HFFc6 (cell line): ENCODE data around the gene ALG13. TPM values are rescaled to one million over a fixed set of nuclear protein-coding genes. Genes with fewer than 3 reads are reported as not detected.
A peak's percentile ranks its signal among the peaks of the same experiment; 100 is the strongest.

Experiments
- DNase-seq: peaks from one replicate; pipeline ENCODE4 v3.0.0-alpha.2; 2018
- H3K27ac Mint-ChIP-seq: 2 replicates; pipeline ENCODE4 v1.8.0; 2020; ENCODE audit warnings: mild to moderate bottlenecking, mixed read lengths
- H3K27me3 Mint-ChIP-seq: 2 replicates; pipeline ENCODE4 v1.8.0; 2021; ENCODE audit warnings: mild to moderate bottlenecking, moderate library complexity, mixed read lengths; ENCODE audit not compliant: insufficient read depth
- H3K36me3 Mint-ChIP-seq: 2 replicates; pipeline ENCODE4 v1.8.0; 2021; ENCODE audit warnings: low read depth, mixed read lengths
- H3K4me1 Mint-ChIP-seq: 2 replicates; pipeline ENCODE4 v1.8.0; 2020; ENCODE audit warnings: low read depth, mixed read lengths
- H3K4me3 Mint-ChIP-seq: 2 replicates; pipeline ENCODE4 v1.8.0; 2020; ENCODE audit warnings: mild to moderate bottlenecking, moderate library complexity, mixed read lengths
- H3K9me3 Mint-ChIP-seq: 2 replicates; pipeline ENCODE4 v1.8.0; 2020; ENCODE audit warnings: mild to moderate bottlenecking, mixed read lengths
- total RNA-seq, 6 experiments: library from RNA; stranded (reverse); fragmentation: NEBNext Ultra II Directional; extraction: Animal tissue kit (Norgen Biotek cat#: 25700); gene quantifications; 2 replicates in 1 of 6; 3 replicates in 5 of 6; pipeline ENCODE4 v1.2.3, GENCODE V29; 2021
- TF ChIP-seq, protein P1 (sequence below): fragments of 200-600 bp; sonication (generic); IDR thresholded peaks from 2 replicates; pipeline ENCODE4 v1.5.0; 2021; ENCODE audit warnings: antibody characterized with exemption, mild to moderate bottlenecking

Gene ALG13
- total RNA-seq, 6 experiments from 2014 or later, result 21.7 to 30.2 (median 26.5) TPM

DNA sequence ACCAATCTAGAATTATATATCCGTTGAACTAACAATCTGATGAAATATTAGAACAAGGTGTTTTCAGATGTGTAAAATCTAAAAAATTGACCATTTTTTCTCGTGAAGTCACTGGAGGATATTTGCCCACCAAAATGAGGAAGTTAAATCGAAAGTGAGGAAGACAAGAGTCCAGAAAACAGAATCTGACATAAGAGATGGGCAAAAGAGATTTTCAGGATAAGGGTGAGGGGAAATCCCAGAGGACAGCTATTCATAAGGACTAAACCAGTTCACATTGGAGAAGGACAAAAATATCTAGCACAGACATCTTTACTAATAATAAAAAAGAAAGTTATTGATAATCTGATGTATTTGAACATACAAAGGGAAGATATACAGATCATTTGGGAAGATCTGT is 18.7 kb upstream of the ALG13 start:
- no peak for DNase-seq
- Mint-ChIP-seq H3K4me3 (no peak overlapping the region), H3K27me3 (peaks cover 3% of the 10 kb centered on the region; the same call in 1 of the 2 replicates), H3K36me3 (no peaks in the 10 kb centered on the region), H3K9me3 (no peaks in the 10 kb centered on the region), H3K27ac (no peak overlapping the region), H3K4me1 (no peaks in the 10 kb centered on the region)
- TF ChIP-seq, protein P1, sequence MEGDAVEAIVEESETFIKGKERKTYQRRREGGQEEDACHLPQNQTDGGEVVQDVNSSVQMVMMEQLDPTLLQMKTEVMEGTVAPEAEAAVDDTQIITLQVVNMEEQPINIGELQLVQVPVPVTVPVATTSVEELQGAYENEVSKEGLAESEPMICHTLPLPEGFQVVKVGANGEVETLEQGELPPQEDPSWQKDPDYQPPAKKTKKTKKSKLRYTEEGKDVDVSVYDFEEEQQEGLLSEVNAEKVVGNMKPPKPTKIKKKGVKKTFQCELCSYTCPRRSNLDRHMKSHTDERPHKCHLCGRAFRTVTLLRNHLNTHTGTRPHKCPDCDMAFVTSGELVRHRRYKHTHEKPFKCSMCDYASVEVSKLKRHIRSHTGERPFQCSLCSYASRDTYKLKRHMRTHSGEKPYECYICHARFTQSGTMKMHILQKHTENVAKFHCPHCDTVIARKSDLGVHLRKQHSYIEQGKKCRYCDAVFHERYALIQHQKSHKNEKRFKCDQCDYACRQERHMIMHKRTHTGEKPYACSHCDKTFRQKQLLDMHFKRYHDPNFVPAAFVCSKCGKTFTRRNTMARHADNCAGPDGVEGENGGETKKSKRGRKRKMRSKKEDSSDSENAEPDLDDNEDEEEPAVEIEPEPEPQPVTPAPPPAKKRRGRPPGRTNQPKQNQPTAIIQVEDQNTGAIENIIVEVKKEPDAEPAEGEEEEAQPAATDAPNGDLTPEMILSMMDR, result no peak

- no peak overlapping the region for H3K27ac Mint-ChIP-seq
- no peaks in the 10 kb centered on the region for H3K36me3 Mint-ChIP-seq
- no peaks in the 10 kb centered on the region for H3K9me3 Mint-ChIP-seq
These were observed 9.3 kb upstream of the ALG13 start for GRCh38 chrX:111671668-111672067.

GRCh38 chrX:111687305-111687704 is 6.3 kb downstream of the ALG13 start:
- H3K4me3 Mint-ChIP-seq, result no peak overlapping the region
- no peaks in the 10 kb centered on the region for H3K27me3 Mint-ChIP-seq
- peaks cover 6% of the 10 kb centered on the region for H3K4me1 Mint-ChIP-seq
- TF ChIP-seq, protein P1, result no peak
- no peaks in the 10 kb centered on the region for H3K9me3 Mint-ChIP-seq
- DNase-seq, result no peak
- H3K36me3 Mint-ChIP-seq, result peaks cover 27% of the 10 kb centered on the region
- no peak overlapping the region for H3K27ac Mint-ChIP-seq

More at GRCh38 chrX:111671668-111672067, 9.3 kb upstream of the ALG13 start:
- TF ChIP-seq, protein P1, result no peak
- H3K4me1 Mint-ChIP-seq, result no peaks in the 10 kb centered on the region
- DNase-seq, result no peak
- H3K4me3 Mint-ChIP-seq, result no peak overlapping the region; the same call in 1 of the 2 replicates
- H3K27me3 Mint-ChIP-seq, result no peaks in the 10 kb centered on the region

DNA sequence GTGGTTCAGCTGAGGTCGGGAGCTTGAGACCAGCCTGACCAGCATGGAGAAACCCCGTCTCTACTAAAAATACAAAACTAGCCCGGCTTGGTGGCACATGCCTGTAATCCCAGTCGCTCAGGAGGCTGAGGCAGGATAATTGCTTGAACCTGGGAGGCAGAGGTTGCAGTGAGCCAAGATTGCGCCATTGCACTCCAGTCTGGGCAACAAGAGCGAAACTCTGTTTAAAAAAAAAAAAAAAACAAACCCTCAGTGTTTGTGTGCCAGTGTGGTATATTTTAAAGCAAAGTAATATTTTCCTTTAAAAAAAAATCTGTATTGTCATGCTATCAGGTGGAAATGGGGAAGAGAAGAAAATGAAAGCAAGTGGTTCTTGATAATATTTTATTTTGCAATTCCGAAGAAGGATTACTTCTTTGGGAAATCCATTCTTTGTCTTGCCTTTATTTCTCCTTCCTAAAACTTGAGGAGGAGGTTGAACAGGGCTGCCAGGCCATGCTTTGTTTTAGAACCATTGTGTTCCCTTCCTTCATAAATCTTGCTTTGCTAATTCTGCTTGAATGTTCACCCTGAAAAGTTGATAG is 14.4 kb downstream of the ALG13 start:
- Mint-ChIP-seq H3K4me3 (no peak overlapping the region), H3K27ac (no peak overlapping the region), H3K9me3 (no peaks in the 10 kb centered on the region), H3K27me3 (no peaks in the 10 kb centered on the region), H3K36me3 (no peaks in the 10 kb centered on the region; the same call in 1 of the 2 replicates), H3K4me1 (no peaks in the 10 kb centered on the region)
- DNase-seq, result no peak
- TF ChIP-seq, protein P1, result no peak

DNA sequence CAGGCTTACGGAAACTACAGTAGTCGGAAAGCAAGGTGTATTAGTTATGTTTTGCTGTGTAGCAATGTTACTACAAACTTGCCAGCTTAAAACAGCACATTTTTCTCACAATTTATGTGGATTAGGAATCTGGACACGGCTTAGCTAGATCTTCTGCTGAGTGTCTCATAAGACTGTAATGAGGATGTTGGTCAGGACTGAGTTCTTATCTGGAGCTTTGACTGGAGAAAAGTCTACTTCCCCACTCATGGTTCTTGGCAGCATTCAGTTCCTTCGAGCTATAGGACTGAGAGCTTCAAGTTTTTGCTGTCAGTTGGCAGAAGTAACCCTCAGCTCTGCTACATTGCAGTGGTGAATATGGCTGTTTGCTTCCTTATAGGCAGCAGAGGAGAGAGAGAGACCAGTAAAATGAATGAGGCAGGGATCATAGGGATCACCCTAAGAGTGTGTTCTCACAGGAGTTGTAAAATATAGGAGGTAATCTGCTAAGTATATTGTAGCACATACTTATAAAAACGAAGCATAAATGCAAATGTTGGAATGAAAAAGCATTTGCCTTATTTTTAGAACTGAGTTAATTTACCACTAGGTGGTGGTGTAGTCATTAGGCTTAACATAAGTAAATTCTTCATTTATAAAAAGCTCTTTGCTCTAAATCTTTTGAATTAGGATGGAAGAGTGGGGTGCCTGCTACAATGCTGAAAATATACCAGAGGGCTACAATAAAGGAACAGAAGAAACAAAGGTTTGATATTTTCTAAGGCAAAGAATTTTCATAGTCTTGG is 38.6 kb downstream of the ALG13 start:
- TF ChIP-seq, protein P1, result peak; percentile 63
- Mint-ChIP-seq H3K27me3 (no peaks in the 10 kb centered on the region), H3K27ac (peak overlapping the region; percentile 78), H3K4me1 (peaks cover 9% of the 10 kb centered on the region; the same call in 1 of the 2 replicates), H3K9me3 (no peaks in the 10 kb centered on the region), H3K36me3 (no peaks in the 10 kb centered on the region), H3K4me3 (no peak overlapping the region)
- DNase-seq, result peak; percentile 18
